Left renal cortex interstitium (tissue), 4 donors: ENCODE data around the gene SEPTIN3. TPM values are rescaled to one million over a fixed set of nuclear protein-coding genes. Genes with fewer than 3 reads are reported as not detected.

Experiments used
- DNase-seq, 4 donors: peaks; one replicate each; pipeline ENCODE4 v3.0.0-alpha.2; 2013; ENCODE audit warnings: low read depth in 4 of 4, low spot score in 2 of 4, missing footprints in 1 of 4
- polyA plus RNA-seq, 4 donors: library from polyadenylated mRNA; unstranded; fragments of 120-200 nt; gene quantifications; one replicate each; pipeline ENCODE4 v1.2.1, GENCODE V29; 2013; ENCODE audit not compliant: insufficient read length in 4 of 4

SEPTIN3 gene
- polyA plus RNA-seq, 4 donors = 6.1 to 7.8 (median 7.1) TPM

GRCh38 chr22:41975299-41976069 lies 6.2 kb downstream of the SEPTIN3 start:
- no peak for DNase-seq

GRCh38 chr22:41976070-41976901 lies 7.0 kb downstream of the SEPTIN3 start:
- no peak for DNase-seq

GRCh38 chr22:41976961-41977566 lies 7.8 kb downstream of the SEPTIN3 start:
- no peak for DNase-seq

DNA sequence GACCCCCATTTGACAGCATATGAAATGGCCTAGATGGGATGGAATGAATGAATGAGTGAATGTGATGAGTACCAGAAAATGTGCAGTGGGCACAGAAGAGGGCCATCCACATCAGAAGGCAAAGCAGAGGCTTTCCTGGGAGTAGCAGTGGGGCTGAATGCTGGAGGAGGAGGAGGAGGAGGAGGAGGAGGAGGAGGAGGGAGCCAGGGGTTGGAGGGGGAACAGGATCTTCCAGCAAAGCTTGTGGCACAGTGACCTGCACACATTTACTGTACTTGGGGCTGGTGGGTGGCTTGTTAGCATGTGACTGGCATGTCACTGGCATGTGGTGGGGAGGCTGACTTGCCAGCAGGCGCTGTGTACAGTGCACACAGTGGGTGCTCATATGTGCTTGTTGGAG lies 9.5 kb downstream of the SEPTIN3 start:
- no peak for DNase-seq

GRCh38 chr22:41979423-41980250 lies 10.4 kb downstream of the SEPTIN3 start:
- DNase-seq = no peak

- DNase-seq = no peak
Observed at GRCh38 chr22:41982865-41983264, 13.6 kb downstream of the SEPTIN3 start.

DNA sequence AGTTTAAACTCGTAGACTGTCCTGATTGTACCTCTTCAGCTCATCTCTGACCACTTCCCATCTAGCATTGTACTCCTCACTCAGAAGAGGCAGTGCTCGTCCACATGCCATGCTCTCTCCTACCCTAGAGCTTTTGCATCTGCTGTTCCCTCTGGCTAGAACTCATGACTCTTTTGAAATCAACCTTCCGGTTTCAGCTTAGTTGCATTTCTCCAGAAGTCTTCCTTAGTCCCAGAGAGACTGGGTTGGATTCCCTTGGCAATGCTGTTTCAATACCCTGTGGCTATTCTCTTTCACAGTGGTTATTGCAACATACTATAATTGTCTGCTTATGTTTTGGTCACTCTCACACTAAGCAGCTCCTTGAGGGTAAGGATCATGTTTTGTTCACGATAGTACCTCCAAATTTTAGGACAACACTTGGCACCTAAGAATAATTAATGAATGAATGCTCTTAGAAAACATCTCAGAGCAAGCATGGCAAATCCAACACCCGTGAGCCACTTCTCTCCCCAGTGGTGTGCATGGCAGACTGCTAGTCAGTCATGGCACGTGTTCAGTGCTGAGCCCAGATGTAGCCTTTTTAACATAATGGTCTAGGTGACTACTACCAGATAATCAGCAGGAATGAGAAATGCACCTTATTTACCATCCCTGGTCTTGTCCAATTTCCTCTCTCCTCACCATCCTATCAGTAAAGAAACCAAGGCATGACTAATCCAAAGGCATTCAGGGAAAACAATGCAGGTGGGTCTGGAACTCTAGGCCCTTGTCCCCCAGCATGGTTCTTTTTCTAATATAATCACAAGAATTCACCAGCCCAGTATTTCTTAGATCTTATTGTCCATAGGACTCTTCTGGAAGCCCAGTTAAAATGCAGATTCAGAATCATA lies 14.5 kb downstream of the SEPTIN3 start:
- no peak for DNase-seq

- DNase-seq = no peak
Observed at GRCh38 chr22:41987276-41987675, 18.0 kb downstream of the SEPTIN3 start.

DNA sequence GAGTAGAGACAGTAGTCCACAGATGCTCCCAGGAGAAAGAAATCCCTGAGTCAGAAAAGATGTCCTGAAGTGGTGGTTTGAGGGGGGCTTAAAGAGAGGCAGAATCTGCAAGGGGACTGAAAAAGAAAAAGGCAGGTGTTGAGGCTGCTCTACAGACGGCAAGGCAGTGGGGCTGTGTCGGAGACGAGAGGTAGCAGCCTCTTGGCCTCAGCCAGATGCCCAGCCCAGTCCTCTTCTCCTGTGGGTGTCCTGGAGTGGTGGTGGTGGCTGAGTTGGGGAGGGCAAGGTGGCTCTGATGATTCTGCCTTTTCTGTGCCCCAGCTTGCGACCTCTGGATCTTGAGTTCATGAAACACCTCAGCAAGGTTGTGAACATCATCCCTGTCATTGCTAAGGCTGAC lies 20.0 kb downstream of the SEPTIN3 start:
- no peak for DNase-seq

GRCh38 chr22:41991111-41991510 lies 21.9 kb downstream of the SEPTIN3 start:
- DNase-seq = no peak

- no peak for DNase-seq
Observed at GRCh38 chr22:41992496-41992895, 23.3 kb downstream of the SEPTIN3 start.

GRCh38 chr22:41995211-41995610 lies 26.0 kb downstream of the SEPTIN3 start:
- DNase-seq = no peak

DNA sequence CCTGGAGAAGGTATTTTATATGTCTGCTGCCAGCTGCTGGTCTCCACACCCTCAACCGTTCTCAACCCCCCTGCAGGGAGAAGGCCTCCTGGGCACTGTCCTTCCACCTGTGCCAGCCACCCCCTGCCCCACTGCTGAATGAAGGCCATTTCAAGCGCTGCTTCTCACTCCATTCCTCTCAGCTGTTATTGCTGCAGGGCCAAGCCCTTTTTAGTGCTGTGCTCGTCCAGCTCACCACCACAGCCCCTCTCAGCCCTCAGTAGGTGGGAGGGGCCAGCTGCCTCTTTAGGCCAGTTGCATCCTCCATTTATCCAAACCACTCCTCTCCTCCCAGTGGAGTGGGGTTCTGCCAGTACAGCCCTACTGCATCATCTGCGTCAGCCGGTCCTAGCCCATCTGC lies 27.6 kb downstream of the SEPTIN3 start:
- DNase-seq = no peak

GRCh38 chr22:41998361-41999261 lies 29.4 kb downstream of the SEPTIN3 start, which contains the start of gene WBP2NL:
Gene WBP2NL, plus strand, starts transcription at chr22:41998788. Its CDS starts 31 bp downstream, at chr22:41998819.
- DNase-seq = peak in 3 of 4 donors; percentile 58 to 66 (median 59)

DNA sequence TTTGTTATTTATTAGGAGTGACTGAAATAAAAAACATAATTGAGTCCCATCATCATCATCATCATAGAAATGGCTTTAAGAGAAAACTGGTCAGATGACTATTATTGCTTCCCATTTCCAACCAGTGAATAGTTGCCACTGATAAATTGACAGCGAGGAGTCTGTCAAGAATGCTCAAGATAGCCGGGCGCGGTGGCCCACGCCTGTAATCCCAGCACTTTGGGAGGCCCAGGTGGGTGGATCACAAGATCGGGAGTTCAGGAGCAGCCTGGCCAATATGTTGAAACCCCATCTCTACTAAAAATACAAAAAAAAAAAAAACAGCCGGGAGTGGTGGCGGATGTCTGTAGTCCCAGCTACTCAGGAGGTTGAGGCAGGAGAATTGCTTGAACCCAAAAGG lies 31.2 kb downstream of the SEPTIN3 start:
- DNase-seq = no peak

DNA sequence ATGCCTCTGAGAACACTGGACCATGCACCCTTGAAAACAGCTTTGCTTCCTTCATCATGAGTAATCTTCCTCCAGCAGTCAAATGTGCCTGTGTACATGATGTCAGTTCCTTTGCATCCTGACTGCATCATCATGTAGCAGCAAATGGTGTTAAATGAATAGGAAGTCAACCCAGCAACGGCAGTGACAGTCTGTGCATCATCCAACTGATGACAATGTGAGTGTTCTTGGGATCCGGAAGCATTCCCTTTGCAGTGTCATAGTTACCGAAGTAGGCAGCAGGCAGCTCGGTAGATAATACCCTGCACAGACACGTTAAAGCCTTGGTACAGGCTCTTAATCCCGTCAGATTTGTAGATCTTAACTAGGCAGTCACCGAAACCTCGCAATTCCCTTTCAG lies 31.9 kb downstream of the SEPTIN3 start:
- DNase-seq = no peak

DNA sequence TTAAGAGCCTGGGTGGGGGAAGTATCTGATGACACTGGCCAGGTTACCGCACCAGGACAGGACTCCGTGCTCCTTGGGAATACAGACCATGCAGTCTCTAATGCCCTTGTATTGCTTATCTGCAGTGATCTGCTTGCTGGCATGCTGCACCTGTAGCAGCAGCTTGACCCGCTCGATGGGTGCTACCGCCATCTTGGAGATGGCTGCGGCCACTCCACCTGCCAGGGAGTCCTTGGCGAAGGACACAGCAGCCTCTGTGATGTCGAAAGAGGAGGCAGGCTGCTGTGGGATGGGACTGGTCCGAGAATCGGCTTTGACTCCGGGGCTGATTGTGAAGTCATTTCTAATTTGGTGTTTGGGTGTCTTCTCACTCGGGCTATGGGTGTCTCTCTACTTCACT lies 32.5 kb downstream of the SEPTIN3 start:
- no peak for DNase-seq

GRCh38 chr22:42007922-42008321 lies 38.7 kb downstream of the SEPTIN3 start:
- DNase-seq = no peak
